CD4-positive, alpha-beta memory T cell (primary cell): ENCODE results near the gene RGS1. TPM values are rescaled to one million over a fixed set of nuclear protein-coding genes. Genes with fewer than 3 reads are reported as not detected.

ENCODE experiments used
- CTCF ChIA-PET: fragments of 350-600 bp; sonication (Branson Sonifier 250); formaldehyde crosslinking; loops from one replicate; lab custom pipeline; 2021; ENCODE audit warnings: inconsistent platforms; ENCODE audit not compliant: partially characterized antibody; lab: Charles Lee
- POLR2A ChIA-PET: fragments of 350-600 bp; sonication (Branson Sonifier 250); formaldehyde crosslinking; loops from one replicate; lab custom pipeline; 2021; ENCODE audit not compliant: partially characterized antibody; lab: Charles Lee
- DNase-seq, 5 donors: peaks; one replicate each; pipeline versions ENCODE4 v3.0.0 to v3.0.0-alpha.2; 2020 to 2022; ENCODE audit warnings: mixed read lengths in 1 of 5
- H3K27ac ChIP-seq: one replicate; pipeline ENCODE4 v1.7.0; 2013; ENCODE audit warnings: low read depth, low read length
- H3K27me3 ChIP-seq: 2 replicates; pipeline ENCODE4 v1.7.0; 2013; ENCODE audit warnings: mild to moderate bottlenecking, low read length, moderate library complexity; ENCODE audit not compliant: insufficient read depth
- H3K36me3 ChIP-seq: 2 replicates; pipeline ENCODE4 v1.7.0; 2013; ENCODE audit warnings: mild to moderate bottlenecking, low read length, moderate library complexity; ENCODE audit not compliant: insufficient read depth
- H3K4me1 ChIP-seq: 2 replicates; pipeline ENCODE4 v1.7.0; 2013; ENCODE audit warnings: mild to moderate bottlenecking, low read length, moderate library complexity; ENCODE audit not compliant: insufficient read depth
- H3K4me3 ChIP-seq, 2 donors: one replicate each; pipeline ENCODE4 v1.7.0; 2013; ENCODE audit warnings: low read length in 2 of 2, mild to moderate bottlenecking in 1 of 2
- H3K9me3 ChIP-seq, 2 donors: one replicate each; pipeline ENCODE4 v1.7.0; 2013; ENCODE audit warnings: low read length in 2 of 2, control low read depth in 1 of 2; ENCODE audit not compliant: control insufficient read depth in 1 of 2
- H3K27ac Mint-ChIP-seq, 7 donors: one replicate each; pipeline ENCODE4 v1.8.0; 2020 to 2021; ENCODE audit warnings: mixed read lengths in 7 of 7, mild to moderate bottlenecking in 6 of 7, inconsistent platforms in 3 of 7, moderate library complexity in 3 of 7
- H3K27me3 Mint-ChIP-seq, 2 donors: one replicate each; pipeline ENCODE4 v1.8.0; 2020 to 2021; ENCODE audit warnings: mixed read lengths in 2 of 2
- H3K36me3 Mint-ChIP-seq, 2 donors: one replicate each; pipeline ENCODE4 v1.8.0; 2020 to 2021; ENCODE audit warnings: mixed read lengths in 2 of 2, inconsistent platforms in 1 of 2, mild to moderate bottlenecking in 1 of 2
- H3K4me1 Mint-ChIP-seq, 4 donors: one replicate each; pipeline ENCODE4 v1.8.0; 2020 to 2021; ENCODE audit warnings: mixed read lengths in 4 of 4, mild to moderate bottlenecking in 1 of 4
- H3K4me3 Mint-ChIP-seq, 8 donors: one replicate each; pipeline ENCODE4 v1.8.0; 2020 to 2021; ENCODE audit warnings: mixed read lengths in 8 of 8, mild to moderate bottlenecking in 7 of 8, moderate library complexity in 6 of 8, inconsistent platforms in 3 of 8
- H3K9me3 Mint-ChIP-seq, 8 donors: one replicate each; pipeline ENCODE4 v1.8.0; 2020 to 2021; ENCODE audit warnings: mixed read lengths in 8 of 8, mild to moderate bottlenecking in 5 of 8, inconsistent platforms in 3 of 8, moderate library complexity in 1 of 8
- intact Hi-C: fragments of 100-400 bp; cut with micrococcal nuclease; formaldehyde crosslinking; loops from one replicate; pipeline ENCODE4 v1.15.1; 2023
- polyA plus RNA-seq, 2 donors: library from polyadenylated mRNA; unstranded; fragments of 300-500 nt; fragmentation: Illumina TruSeq; gene quantifications; one replicate each; pipeline ENCODE4 v1.2.3, GENCODE V29; 2021
- total RNA-seq, 2 experiments: library from RNA; stranded (reverse); gene quantifications; one replicate each; pipeline ENCODE4 v1.2.3, GENCODE V29; 2021

RGS1 gene
- total and polyA plus RNA-seq, 4 experiments from 2014 or later, result 9.9 to 120 (median 14.8) TPM

DNA sequence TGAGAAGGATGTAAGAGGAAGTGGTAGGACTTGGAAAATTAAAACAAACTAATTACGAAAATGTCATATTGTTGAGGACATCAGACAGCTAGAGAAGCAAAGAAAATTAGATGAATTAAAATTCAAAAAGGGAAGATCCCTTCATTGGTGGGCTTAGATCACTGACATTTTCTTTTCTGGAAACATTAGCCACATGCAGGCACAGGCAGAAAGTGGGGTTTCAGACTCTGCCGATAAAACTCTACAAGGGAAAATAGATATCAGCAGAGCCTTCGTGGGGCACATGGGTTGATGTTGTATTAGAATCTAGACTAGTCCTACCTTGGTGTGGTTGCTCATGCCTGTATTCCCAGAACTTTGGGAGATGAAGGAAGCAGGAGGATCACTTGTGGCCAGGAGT is 12.4 kb upstream of the RGS1 start:
- Histone ChIP-seq H3K27me3 (no peaks in the 10 kb centered on the region), H3K4me3 (no peak overlapping the region), H3K27ac (no peak overlapping the region), H3K36me3 (no peaks in the 10 kb centered on the region), H3K4me1 (peaks cover 38% of the 10 kb centered on the region), H3K9me3 (no peaks in the 10 kb centered on the region)
- H3K4me3 Mint-ChIP-seq, result no peak overlapping the region
- intact Hi-C loops, result no loop called here
- H3K36me3 Mint-ChIP-seq, result peaks cover 0 to 2% of the 10 kb centered on the region in 2 donors
- H3K9me3 Mint-ChIP-seq, result peaks cover 0 to 3% (median 0%) of the 10 kb centered on the region in 8 donors
- POLR2A ChIA-PET, result interaction anchor here (1.0 to 2.2 kb wide), 4 partner anchors 8 to 46 kb away, joined by 3 to 8 read pairs (median 5); no protein-coding TSS in a partner anchor
- CTCF ChIA-PET, result interaction anchor here (1.1 to 1.4 kb wide), 3 partner anchors 8 to 85 kb away, joined by 3 to 4 read pairs (median 4); no protein-coding TSS in a partner anchor
- H3K4me1 Mint-ChIP-seq, result peaks cover 23 to 42% (median 27%) of the 10 kb centered on the region in 4 donors
- no peak for DNase-seq
- no peaks in the 10 kb centered on the region for H3K27me3 Mint-ChIP-seq
- peak overlapping the region in 1 of 7 donors; percentile 72 for H3K27ac Mint-ChIP-seq

DNA sequence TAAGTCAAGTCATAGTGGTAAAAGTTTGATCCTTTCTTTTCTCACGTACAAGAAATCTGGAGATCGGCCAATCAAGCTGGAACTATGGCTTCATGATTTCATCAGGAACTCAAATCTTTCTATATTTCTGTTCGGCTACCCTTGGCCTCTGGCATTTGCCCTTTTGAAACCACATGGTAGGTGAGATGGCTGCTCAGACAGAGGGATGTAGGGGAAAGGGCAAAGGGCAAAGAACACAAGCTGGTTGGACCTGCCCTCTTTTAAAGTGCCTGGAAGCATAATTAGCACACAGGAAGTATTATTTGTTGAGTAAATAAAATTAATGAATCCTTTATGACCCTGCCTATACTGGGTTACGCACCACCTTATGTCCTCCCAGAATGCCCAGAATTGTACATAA is 11.5 kb upstream of the RGS1 start:
- Mint-ChIP-seq H3K4me1 (peaks cover 20 to 39% (median 26%) of the 10 kb centered on the region in 4 donors), H3K27me3 (no peaks in the 10 kb centered on the region), H3K36me3 (peaks cover 0 to 2% of the 10 kb centered on the region in 2 donors), H3K4me3 (no peak overlapping the region), H3K27ac (no peak overlapping the region), H3K9me3 (peaks cover 0 to 3% (median 0%) of the 10 kb centered on the region in 8 donors)
- H3K4me1 ChIP-seq, result peaks cover 35% of the 10 kb centered on the region
- intact Hi-C loops, result no loop called here
- H3K9me3 ChIP-seq, result no peaks in the 10 kb centered on the region
- no peaks in the 10 kb centered on the region for H3K36me3 ChIP-seq
- H3K27ac ChIP-seq, result no peak overlapping the region
- H3K27me3 ChIP-seq, result no peaks in the 10 kb centered on the region
- CTCF ChIA-PET, result interaction anchor here (1.1 to 1.4 kb wide), 2 partner anchors 13 to 86 kb away, joined by 3 to 4 read pairs; no protein-coding TSS in a partner anchor
- POLR2A ChIA-PET, result no interaction called here
- H3K4me3 ChIP-seq, result no peak overlapping the region
- no peak for DNase-seq

DNA sequence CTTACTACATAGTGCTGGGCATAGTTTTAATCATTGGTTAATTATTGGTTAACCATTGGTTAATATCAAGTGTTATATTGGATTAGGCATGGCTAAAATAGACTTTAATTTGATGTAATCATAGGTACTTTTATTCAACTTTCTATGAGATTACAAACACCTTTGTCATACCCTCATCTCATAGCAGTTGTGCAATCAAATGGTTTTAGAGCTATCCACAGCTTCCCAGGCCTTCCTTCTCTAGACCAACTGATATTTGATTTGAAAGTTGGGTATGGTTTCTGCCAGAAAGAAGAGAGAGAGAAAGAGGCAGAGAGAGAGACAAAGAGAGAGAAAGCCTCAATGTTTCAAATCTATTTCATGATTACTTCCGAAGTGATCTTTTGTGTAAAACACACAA is 9.6 kb upstream of the RGS1 start:
- ChIA-PET CTCF (no interaction called here), POLR2A (interaction anchor here (0.8 kb wide), 1 partner anchor 49 kb away, joined by 3 read pairs; no protein-coding TSS in a partner anchor)
- intact Hi-C loops, result loop anchor here (2.0 kb wide), 1 partner anchor 13 kb away; no protein-coding TSS in a partner anchor
- peaks cover 0 to 8% of the 10 kb centered on the region in 2 donors for H3K36me3 Mint-ChIP-seq
- H3K9me3 Mint-ChIP-seq, result peaks cover 0 to 12% (median 9%) of the 10 kb centered on the region in 8 donors
- peaks cover 23% of the 10 kb centered on the region for H3K4me1 ChIP-seq
- no peak overlapping the region for H3K27ac ChIP-seq
- H3K4me3 Mint-ChIP-seq, result no peak overlapping the region
- no peak for DNase-seq
- peaks cover 15 to 26% (median 21%) of the 10 kb centered on the region in 4 donors for H3K4me1 Mint-ChIP-seq
- H3K9me3 ChIP-seq, result no peaks in the 10 kb centered on the region
- H3K36me3 ChIP-seq, result no peaks in the 10 kb centered on the region
- H3K27me3 Mint-ChIP-seq, result no peaks in the 10 kb centered on the region
- H3K27me3 ChIP-seq, result no peaks in the 10 kb centered on the region
- no peak overlapping the region for H3K4me3 ChIP-seq
- peak overlapping the region in 2 of 7 donors; percentile 19 to 24 for H3K27ac Mint-ChIP-seq

DNA sequence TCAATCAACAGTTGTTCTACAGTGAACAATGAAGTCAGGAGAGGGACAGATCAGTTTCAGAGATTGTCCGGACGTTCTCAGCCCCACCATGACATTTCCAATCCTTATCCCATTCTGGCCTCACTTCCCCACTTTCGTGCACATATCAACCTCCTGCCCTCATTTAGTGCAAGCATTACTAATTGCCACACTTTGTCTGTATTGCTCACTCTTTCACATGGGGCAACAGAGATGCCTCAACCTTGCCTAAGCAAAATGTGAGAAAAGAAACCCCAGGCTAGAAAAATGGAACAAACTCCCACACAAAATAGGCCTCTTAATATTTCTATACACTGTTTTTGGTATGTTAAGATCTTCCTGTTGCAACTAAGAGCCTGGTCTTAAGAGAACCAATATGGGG is 8.9 kb upstream of the RGS1 start:
- Histone ChIP-seq H3K27ac (no peak overlapping the region), H3K4me1 (peaks cover 30% of the 10 kb centered on the region), H3K36me3 (no peaks in the 10 kb centered on the region), H3K4me3 (no peak overlapping the region), H3K9me3 (no peaks in the 10 kb centered on the region), H3K27me3 (no peaks in the 10 kb centered on the region)
- peak overlapping the region in 1 of 7 donors; percentile 75 for H3K27ac Mint-ChIP-seq
- peaks cover 23 to 33% (median 27%) of the 10 kb centered on the region in 4 donors for H3K4me1 Mint-ChIP-seq
- POLR2A ChIA-PET, result interaction anchor here (0.8 kb wide), 1 partner anchor 50 kb away, joined by 3 read pairs; no protein-coding TSS in a partner anchor
- H3K9me3 Mint-ChIP-seq, result peaks cover 3 to 16% (median 11%) of the 10 kb centered on the region in 8 donors
- no peak overlapping the region for H3K4me3 Mint-ChIP-seq
- no peaks in the 10 kb centered on the region for H3K27me3 Mint-ChIP-seq
- no peak for DNase-seq
- CTCF ChIA-PET, result interaction anchor here (0.9 to 2.0 kb wide), 3 partner anchors 12 to 89 kb away, joined by 3 to 8 read pairs (median 4); no protein-coding TSS in a partner anchor
- H3K36me3 Mint-ChIP-seq, result peaks cover 5 to 11% of the 10 kb centered on the region in 2 donors
- intact Hi-C loops, result loop anchor here (2.0 kb wide), 1 partner anchor 14 kb away; no protein-coding TSS in a partner anchor

DNA sequence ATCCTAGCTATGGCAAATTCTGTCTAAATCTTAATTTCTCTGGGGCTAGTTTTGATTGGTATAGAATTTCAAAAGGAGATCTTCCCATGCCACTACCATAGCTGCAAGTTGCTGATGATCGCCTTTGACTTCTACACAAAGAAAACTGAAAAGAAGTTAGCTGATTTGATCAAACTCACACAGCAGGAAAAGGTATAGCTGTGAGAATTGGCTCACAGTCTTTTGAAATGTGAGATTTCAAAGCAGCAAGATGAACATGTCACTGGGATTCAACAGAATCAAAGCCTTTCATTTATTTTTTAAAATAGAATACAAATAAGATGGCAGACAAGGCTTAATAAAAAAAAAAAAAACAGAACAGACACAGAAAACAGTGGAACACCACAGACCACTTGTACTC is 7.5 kb upstream of the RGS1 start:
- peaks cover 44% of the 10 kb centered on the region for H3K4me1 ChIP-seq
- H3K36me3 ChIP-seq, result no peaks in the 10 kb centered on the region
- Mint-ChIP-seq H3K27me3 (no peaks in the 10 kb centered on the region), H3K9me3 (peaks cover 3 to 16% (median 11%) of the 10 kb centered on the region in 8 donors), H3K4me1 (peaks cover 34 to 47% (median 38%) of the 10 kb centered on the region in 4 donors), H3K36me3 (peaks cover 5 to 11% of the 10 kb centered on the region in 2 donors), H3K27ac (no peak overlapping the region), H3K4me3 (no peak overlapping the region)
- no peaks in the 10 kb centered on the region for H3K9me3 ChIP-seq
- no peak overlapping the region for H3K4me3 ChIP-seq
- H3K27ac ChIP-seq, result no peak overlapping the region
- no peaks in the 10 kb centered on the region for H3K27me3 ChIP-seq
- ChIA-PET POLR2A (no interaction called here), CTCF (interaction anchor here (1.0 to 2.0 kb wide), 4 partner anchors 11 to 91 kb away, joined by 3 to 8 read pairs (median 4); no protein-coding TSS in a partner anchor)
- intact Hi-C loops, result no loop called here
- DNase-seq, result no peak

DNA sequence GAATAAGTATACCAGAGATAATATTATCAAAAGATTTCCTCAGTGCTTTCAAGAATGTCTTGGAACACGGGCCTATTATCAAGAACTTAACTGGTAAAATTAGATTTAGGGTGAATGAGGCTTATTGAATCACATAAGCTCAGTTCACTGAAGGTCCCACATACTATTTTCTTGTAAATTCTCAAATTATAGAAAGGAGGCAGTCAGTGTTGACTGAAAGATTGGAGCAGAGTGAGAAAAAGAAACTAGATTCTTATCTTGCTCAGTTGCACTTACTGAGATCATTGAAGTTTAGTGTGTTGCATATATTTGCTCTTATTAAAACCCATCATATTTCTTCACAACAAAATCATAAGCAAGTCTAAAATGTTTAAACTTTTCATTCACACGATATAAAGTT is 3.9 kb upstream of the RGS1 start:
- no peaks in the 10 kb centered on the region for H3K9me3 ChIP-seq
- no peaks in the 10 kb centered on the region for H3K27me3 ChIP-seq
- Mint-ChIP-seq H3K36me3 (peaks cover 9 to 12% of the 10 kb centered on the region in 2 donors), H3K27ac (peak overlapping the region; percentile 77 to 90 (median 86)), H3K4me3 (peak overlapping the region in 7 of 8 donors; percentile 14 to 62 (median 46)), H3K27me3 (peaks cover 0 to 3% of the 10 kb centered on the region in 2 donors), H3K4me1 (peaks cover 41 to 63% (median 52%) of the 10 kb centered on the region in 4 donors), H3K9me3 (peaks cover 0 to 16% (median 11%) of the 10 kb centered on the region in 8 donors)
- CTCF ChIA-PET, result interaction anchor here (0.8 to 1.5 kb wide), 5 partner anchors 9 to 30 kb away, joined by 3 to 4 read pairs (median 4); no protein-coding TSS in a partner anchor
- POLR2A ChIA-PET, result interaction anchor here (0.6 to 4.6 kb wide), 7 partner anchors 9 to 235 kb away, joined by 3 to 15 read pairs (median 3); no protein-coding TSS in a partner anchor
- no peak overlapping the region for H3K4me3 ChIP-seq
- H3K4me1 ChIP-seq, result peaks cover 69% of the 10 kb centered on the region
- H3K27ac ChIP-seq, result peak overlapping the region; percentile 22
- peak in 3 of 5 donors; percentile 25 to 45 (median 34) for DNase-seq
- H3K36me3 ChIP-seq, result no peaks in the 10 kb centered on the region
- intact Hi-C loops, result no loop called here

DNA sequence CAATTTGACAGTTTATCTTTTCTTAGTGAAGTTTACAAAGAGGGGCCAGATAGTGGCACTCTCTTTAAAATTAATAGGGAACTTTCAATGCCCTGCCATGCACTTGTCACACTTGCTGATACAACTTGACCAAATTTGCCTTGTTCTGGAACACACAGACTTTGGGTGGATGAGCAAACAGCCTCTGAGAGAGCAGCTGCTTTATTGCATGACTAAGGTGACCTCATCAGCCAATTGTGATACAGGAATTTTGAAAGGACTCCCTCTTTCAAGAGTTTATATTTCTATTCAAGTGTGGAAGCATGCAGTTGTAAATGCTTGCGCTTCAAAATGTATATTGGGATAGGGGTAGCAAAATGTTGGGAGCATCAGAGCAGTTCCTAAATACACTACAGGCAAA is 2.1 kb upstream of the RGS1 start:
- Histone ChIP-seq H3K27me3 (no peaks in the 10 kb centered on the region), H3K27ac (no peak overlapping the region), H3K4me1 (peaks cover 77% of the 10 kb centered on the region), H3K4me3 (no peak overlapping the region), H3K36me3 (no peaks in the 10 kb centered on the region), H3K9me3 (no peaks in the 10 kb centered on the region)
- peaks cover 9 to 14% of the 10 kb centered on the region in 2 donors for H3K36me3 Mint-ChIP-seq
- POLR2A ChIA-PET, result interaction anchor here (1.5 to 4.6 kb wide), 2 partner anchors 20 to 486 kb away, joined by 4 to 15 read pairs; partner anchors contain the start of genes RO60 and UCHL5
- peaks cover 52 to 73% (median 61%) of the 10 kb centered on the region in 4 donors for H3K4me1 Mint-ChIP-seq
- H3K27me3 Mint-ChIP-seq, result peaks cover 0 to 3% of the 10 kb centered on the region in 2 donors
- peak overlapping the region in 4 of 8 donors; percentile 5 to 44 (median 28) for H3K4me3 Mint-ChIP-seq
- DNase-seq, result no peak
- CTCF ChIA-PET, result interaction anchor here (1.0 kb wide), 1 partner anchor 11 kb away, joined by 3 read pairs; no protein-coding TSS in a partner anchor
- peak overlapping the region; percentile 67 to 95 (median 82) for H3K27ac Mint-ChIP-seq
- intact Hi-C loops, result no loop called here
- peaks cover 0 to 16% (median 11%) of the 10 kb centered on the region in 8 donors for H3K9me3 Mint-ChIP-seq
